ENCODE results near the gene SUCNR1. TPM values are rescaled to one million over a fixed set of nuclear protein-coding genes. Genes with fewer than 3 reads are reported as not detected.

Gene SUCNR1
- total and polyA plus RNA-seq, 2 of the 13 experiments (the other 11 are each of a cell fraction or from before 2014, with no cell fraction given), result 0.03 TPM; not detected in 1

DNA sequence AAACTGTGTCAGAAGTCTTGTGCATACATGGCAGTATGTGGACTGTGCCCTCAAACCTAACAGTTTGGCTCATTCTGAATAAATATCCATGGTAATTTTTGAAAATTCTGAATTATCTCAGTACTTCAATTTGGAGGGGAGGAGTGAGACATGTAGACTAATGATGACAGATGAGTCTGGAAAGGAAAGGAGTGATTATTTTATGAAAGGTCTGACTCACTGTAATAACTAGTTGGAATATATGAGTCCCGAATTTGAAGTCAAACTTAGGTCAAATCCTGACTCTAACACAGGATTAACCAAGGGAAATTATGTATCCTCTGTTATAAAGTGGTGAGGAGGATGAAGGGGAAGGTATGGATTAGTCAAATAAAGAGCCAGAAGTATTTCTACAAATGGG lies 38.6 kb downstream of the SUCNR1 start (continued):
- TF ChIP-seq, protein P1, sequence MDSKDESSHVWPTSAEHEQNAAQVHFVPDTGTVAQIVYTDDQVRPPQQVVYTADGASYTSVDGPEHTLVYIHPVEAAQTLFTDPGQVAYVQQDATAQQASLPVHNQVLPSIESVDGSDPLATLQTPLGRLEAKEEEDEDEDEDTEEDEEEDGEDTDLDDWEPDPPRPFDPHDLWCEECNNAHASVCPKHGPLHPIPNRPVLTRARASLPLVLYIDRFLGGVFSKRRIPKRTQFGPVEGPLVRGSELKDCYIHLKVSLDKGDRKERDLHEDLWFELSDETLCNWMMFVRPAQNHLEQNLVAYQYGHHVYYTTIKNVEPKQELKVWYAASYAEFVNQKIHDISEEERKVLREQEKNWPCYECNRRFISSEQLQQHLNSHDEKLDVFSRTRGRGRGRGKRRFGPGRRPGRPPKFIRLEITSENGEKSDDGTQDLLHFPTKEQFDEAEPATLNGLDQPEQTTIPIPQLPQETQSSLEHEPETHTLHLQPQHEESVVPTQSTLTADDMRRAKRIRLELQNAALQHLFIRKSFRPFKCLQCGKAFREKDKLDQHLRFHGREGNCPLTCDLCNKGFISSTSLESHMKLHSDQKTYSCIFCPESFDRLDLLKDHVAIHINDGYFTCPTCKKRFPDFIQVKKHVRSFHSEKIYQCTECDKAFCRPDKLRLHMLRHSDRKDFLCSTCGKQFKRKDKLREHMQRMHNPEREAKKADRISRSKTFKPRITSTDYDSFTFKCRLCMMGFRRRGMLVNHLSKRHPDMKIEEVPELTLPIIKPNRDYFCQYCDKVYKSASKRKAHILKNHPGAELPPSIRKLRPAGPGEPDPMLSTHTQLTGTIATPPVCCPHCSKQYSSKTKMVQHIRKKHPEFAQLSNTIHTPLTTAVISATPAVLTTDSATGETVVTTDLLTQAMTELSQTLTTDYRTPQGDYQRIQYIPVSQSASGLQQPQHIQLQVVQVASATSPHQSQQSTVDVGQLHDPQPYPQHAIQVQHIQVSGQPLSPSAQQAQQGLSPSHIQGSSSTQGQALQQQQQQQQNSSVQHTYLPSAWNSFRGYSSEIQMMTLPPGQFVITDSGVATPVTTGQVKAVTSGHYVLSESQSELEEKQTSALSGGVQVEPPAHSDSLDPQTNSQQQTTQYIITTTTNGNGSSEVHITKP (CRISPR knock-in tag; IDR thresholded peaks at IDR 0.05; ENCODE audit: low read depth), result no peak

DNA sequence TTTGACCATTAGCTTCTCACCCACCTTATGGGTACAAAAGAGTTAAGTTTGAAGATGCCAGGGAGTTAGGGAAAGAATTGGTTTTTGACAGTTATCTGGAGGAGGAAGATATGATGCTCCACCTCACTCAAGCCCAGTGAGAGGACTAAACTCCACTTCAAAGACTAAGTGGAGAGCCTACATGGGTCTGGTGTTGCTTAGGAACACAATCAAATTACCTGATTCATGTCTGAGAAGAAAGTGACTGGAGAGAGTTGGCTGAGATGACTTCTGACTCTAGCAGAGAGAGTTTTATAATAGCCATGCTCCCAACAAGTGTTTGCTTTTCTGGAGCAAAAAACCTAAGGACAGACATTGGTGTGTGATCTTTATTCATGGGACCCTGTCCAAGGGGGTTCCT lies 43.3 kb downstream of the SUCNR1 start:
- no peaks in the 10 kb centered on the region for H4K20me1 ChIP-seq (ENCODE audit: insufficient read depth, low read length)
- FAIRE-seq, result no peak
- in situ Hi-C loops (cut with HindIII; ENCODE audit: extremely low pct_ligation_motif_present, low pct_unique_long_range_greater_than_20kb), result no loop called here
- TF ChIP-seq, protein P2, sequence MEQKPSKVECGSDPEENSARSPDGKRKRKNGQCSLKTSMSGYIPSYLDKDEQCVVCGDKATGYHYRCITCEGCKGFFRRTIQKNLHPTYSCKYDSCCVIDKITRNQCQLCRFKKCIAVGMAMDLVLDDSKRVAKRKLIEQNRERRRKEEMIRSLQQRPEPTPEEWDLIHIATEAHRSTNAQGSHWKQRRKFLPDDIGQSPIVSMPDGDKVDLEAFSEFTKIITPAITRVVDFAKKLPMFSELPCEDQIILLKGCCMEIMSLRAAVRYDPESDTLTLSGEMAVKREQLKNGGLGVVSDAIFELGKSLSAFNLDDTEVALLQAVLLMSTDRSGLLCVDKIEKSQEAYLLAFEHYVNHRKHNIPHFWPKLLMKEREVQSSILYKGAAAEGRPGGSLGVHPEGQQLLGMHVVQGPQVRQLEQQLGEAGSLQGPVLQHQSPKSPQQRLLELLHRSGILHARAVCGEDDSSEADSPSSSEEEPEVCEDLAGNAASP (CRISPR knock-in tag; IDR thresholded peaks at IDR 0.05; ENCODE audit: borderline replicate concordance), result no peak
- TF ChIP-seq GFI1 (CRISPR knock-in tag; IDR thresholded peaks at IDR 0.05; ENCODE audit: borderline replicate concordance), result no peak
- TF ChIP-seq HNF4A (CRISPR knock-in tag; IDR thresholded peaks at IDR 0.05), result no peak
- no peak for TF ChIP-seq JARID2 (CRISPR knock-in tag; IDR thresholded peaks at IDR 0.05; ENCODE audit: insufficient replicate concordance)
- TF ChIP-seq REPIN1 (CRISPR knock-in tag; IDR thresholded peaks at IDR 0.05; ENCODE audit: borderline replicate concordance, low read depth), result no peak
- TF ChIP-seq PRPF4 (IDR thresholded peaks at IDR 0.05; ENCODE audit: low read depth, low read length, poor library complexity, severe bottlenecking), result no peak
- no peak for TF ChIP-seq ZFYVE20 (CRISPR knock-in tag; IDR thresholded peaks at IDR 0.05; ENCODE audit: borderline replicate concordance, low read depth)
- TF ChIP-seq HNF4G (IDR thresholded peaks at IDR 0.05; ENCODE audit: borderline replicate concordance, low read depth, low read length), result no peak
- TF ChIP-seq HNF4G (CRISPR knock-in tag; IDR thresholded peaks at IDR 0.05; ENCODE audit: borderline replicate concordance, low read depth), result no peak
- TF ChIP-seq, protein P3, sequence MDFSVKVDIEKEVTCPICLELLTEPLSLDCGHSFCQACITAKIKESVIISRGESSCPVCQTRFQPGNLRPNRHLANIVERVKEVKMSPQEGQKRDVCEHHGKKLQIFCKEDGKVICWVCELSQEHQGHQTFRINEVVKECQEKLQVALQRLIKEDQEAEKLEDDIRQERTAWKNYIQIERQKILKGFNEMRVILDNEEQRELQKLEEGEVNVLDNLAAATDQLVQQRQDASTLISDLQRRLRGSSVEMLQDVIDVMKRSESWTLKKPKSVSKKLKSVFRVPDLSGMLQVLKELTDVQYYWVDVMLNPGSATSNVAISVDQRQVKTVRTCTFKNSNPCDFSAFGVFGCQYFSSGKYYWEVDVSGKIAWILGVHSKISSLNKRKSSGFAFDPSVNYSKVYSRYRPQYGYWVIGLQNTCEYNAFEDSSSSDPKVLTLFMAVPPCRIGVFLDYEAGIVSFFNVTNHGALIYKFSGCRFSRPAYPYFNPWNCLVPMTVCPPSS (IDR thresholded peaks at IDR 0.05), result no peak
- TF ChIP-seq ZNF567 (CRISPR knock-in tag; IDR thresholded peaks at IDR 0.05; ENCODE audit: borderline replicate concordance), result no peak
- TF ChIP-seq POLR2AphosphoS5 (IDR thresholded peaks at IDR 0.05; ENCODE audit: low read depth, low read length), result no peak
- no peak for TF ChIP-seq KDM1A (CRISPR knock-in tag; IDR thresholded peaks at IDR 0.05)
- no peak for TF ChIP-seq TARDBP (CRISPR knock-in tag; IDR thresholded peaks at IDR 0.05)
- TF ChIP-seq ZFP36L2 (CRISPR knock-in tag; IDR thresholded peaks at IDR 0.05), result no peak
- no peak for TF ChIP-seq ZNF30 (CRISPR knock-in tag; IDR thresholded peaks at IDR 0.05)
- no peak for TF ChIP-seq MED8 (CRISPR knock-in tag; IDR thresholded peaks at IDR 0.05; ENCODE audit: insufficient replicate concordance)
- TF ChIP-seq ZNF577 (CRISPR knock-in tag; IDR thresholded peaks at IDR 0.05; ENCODE audit: borderline replicate concordance, low read depth), result no peak

More for the DNA sequence above, 43.3 kb downstream of the SUCNR1 start:
- no peak for DNase-seq (ENCODE audit: low spot score)
- no peak for ATAC-seq
- ChIA-PET POLR2A (no interaction called here), CTCF (ENCODE audit: low intra/inter-chr PET ratio, low total read pairs) (no interaction called here)
- intact Hi-C loops (cut with micrococcal nuclease; ENCODE audit: unreplicated experiment), result loop anchor here (5.0 kb wide), 1 partner anchor 749 kb away; no protein-coding TSS in a partner anchor
- H3K79me2 ChIP-seq (ENCODE audit: insufficient read depth, low read length), result no peaks in the 10 kb centered on the region
- H3K27ac ChIP-seq (ENCODE audit: extremely low read length, insufficient read depth, low read length), result no peak overlapping the region
- no peak overlapping the region for H3K4me3 ChIP-seq (replicated peaks in 1 of 3; ENCODE audit: insufficient read depth in 1 of 3, low read depth in 2 of 3, low read length in 3 of 3)
- no peaks in the 10 kb centered on the region for H3K9me3 ChIP-seq (ENCODE audit: low read length)
- no peaks in the 10 kb centered on the region for H3K4me1 ChIP-seq (ENCODE audit: insufficient read depth, low read length)
- BruUV-seq (replicated peaks), result no TSS peak
- no peak overlapping the region for H2AFZ ChIP-seq (ENCODE audit: low read length)
- no peak overlapping the region for H3K4me2 ChIP-seq (ENCODE audit: low read depth, low read length)
- H3K27me3 ChIP-seq (ENCODE audit: control insufficient read depth in 1 of 2, insufficient read depth in 2 of 2, low read length in 2 of 2), result no peaks in the 10 kb centered on the region
- no peaks in the 10 kb centered on the region for H3K36me3 ChIP-seq (replicated peaks in 1 of 2; ENCODE audit: control insufficient read depth in 1 of 2, insufficient read depth in 2 of 2, low read length in 2 of 2)
- no peak overlapping the region for H3K9ac ChIP-seq (ENCODE audit: insufficient read depth, low read depth, low read length)
